HG02588 (cell line): ENCODE data around the gene MKKS.
"Not testable (repeated sequence)": the region's sequence is repeated elsewhere in the genome, so short reads cannot be mapped to it uniquely, and the experiment has no call there.

Experiments
- ATAC-seq: cut with Tn5 transposase; IDR thresholded peaks from one replicate; pipeline ENCODE4 v1.9.1; 2021; ENCODE audit warnings: mild to moderate bottlenecking, moderate library complexity; ENCODE audit not compliant: unreplicated experiment

Gene MKKS

DNA sequence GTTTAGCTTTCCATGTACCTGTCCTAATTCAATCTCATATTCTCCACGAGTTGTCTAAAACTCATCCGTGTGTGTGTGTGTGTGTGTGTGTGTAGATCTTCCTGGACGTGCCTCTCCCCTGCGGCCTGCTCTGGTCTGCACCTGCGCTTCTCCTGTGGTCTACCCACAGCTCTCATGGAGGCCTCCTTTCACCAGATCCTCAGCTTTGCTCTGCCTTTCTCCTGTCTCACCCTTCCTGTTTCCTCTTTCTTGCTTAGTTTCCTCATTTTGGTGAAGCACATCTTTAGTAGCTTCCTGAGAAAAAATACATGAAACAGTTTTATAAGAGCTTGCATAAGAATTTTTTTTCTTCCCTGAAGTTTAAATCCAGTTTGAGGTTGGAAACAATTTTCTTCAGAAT is 19.2 kb upstream of the MKKS start:
- ATAC-seq: peak; percentile 98

DNA sequence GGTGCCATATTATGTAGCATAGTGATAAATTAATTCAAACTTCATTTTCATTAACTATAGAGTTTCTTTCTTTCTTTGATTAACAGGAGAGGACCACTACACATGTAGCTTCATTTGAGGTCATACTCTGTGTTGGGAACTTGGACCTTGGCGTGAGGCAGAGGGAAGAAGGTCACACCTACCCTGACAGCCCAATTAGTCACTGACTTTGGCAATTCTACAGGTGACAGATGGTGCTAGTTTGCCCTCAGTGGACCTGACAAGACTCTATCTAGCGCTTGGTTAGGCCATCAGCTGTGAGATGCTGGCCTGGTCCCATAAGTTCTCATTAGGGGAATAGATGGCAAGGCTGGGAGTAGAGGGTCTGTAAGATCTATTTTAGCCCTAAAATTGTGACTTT is 15.2 kb upstream of the MKKS start:
- no peak for ATAC-seq

DNA sequence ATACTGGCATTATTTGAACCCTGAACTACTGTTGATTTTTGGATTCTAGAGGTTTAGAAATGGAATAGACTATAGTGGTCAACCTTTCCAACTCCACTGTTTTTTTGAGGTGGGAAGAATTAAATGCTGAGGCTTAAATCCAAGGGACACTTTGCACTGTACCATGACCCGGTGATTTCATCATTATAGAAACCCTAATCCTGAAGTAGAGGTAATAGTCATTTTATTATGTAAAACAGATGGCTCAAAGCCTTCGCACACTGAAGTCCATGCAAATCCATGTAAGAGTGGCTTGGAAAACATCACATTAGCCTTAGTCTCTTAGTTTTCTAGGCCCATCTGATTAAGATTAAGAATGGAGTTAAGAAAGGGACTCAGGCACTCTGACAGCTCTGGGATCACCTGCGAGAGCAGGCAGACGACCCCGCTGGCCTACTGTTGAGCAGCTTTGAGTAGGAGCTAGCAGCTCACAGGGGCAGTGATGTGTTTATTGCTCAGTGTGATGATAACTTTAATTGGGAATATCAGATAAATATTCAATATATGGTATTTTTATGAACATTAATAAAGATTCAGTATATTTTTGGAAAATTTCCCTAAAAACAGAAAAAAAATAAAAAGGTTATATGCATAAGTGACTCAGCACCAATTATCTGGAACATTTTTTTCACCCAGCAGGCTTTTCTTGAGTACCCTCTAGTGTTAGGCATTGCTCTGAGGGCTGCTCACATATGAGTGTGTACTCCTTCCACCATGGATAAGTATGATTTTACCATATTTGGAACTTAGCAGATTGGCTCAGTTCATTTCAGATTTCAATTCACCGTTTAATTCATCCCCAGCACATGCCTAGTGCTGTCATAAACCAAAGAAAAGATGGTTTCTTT is 14.5 kb upstream of the MKKS start:
- no peak for ATAC-seq

DNA sequence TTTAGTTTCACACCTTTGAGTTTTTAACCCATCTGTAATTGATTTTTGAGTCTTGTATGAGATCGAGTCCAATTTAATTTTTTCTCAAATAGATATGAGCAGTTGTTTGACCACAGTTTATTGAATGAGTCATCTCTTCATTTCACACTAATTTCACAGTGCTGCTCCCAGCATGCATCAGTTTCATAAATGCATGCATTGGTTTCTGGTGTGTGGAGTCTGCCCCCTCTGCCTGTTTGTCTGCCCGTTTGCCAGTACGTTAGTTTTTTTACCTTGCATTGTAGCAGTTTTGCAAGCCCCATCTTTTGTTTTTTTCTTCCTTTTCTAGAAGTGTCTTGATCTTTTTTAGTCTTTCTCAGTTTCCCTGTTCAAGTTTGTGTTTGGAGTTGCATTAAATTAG is 13.0 kb upstream of the MKKS start:
- ATAC-seq: peak; percentile 98

GRCh38 chr20:10445758-10446157 is 11.7 kb upstream of the MKKS start:
- ATAC-seq: no peak

GRCh38 chr20:10443936-10444335 is 9.9 kb upstream of the MKKS start:
- no peak for ATAC-seq

DNA sequence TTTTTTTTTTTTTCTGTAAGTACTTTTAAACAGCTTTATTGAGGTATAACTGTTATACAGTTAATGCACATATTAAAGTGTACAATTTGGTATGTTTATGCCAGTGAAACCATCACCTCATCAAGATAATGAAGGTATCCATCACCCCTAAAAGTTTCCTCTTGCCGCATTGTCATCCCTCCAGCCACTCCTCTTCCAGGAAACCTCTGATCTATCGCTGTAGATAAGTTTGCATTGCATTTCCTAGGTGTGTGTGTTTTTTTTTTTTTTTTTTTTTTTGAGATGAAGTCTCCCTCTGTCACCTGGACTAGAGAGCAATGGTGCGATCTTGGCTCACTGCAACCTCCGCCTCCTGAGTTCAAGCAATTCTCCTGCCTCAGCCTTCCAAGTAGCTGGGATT is 4.2 kb upstream of the MKKS start:
- ATAC-seq: no peak

DNA sequence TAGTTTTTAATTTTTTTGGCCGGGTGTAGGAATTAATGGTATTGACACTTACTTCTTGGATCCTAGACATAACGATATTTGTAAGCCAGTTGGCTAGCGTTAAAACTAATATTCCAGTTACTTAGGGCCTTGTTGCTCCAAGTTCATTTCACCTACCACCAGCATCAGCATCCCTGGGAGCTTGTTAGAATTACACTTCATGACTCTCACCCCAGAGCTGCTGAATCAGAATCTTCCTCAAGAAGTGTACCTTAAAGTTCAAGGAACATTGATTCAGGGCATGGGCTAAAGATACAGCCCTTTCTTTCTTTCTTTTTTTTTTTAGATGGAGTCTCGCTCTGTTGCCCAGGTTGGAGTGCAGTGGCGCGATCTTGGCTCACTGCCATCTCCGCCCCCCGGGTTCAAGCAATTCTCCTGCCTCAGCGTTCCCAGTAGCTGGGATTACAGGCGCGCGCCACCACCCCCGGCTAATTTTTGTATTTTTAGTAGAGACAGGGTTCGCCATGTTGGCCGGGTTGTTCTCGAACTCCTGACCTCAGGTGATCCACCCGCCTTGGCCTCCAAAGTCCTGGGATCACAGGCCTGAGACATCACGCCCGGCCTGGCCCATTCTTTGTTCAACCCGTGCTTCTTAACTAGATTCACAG is 2.2 kb upstream of the MKKS start:
- ATAC-seq: no peak

GRCh38 chr20:10434832-10435812 is 1.1 kb upstream of the MKKS start, which contains the start of gene SLX4IP:
Gene SLX4IP (plus strand): TSS chr20:10435305. CDS start chr20:10458205, 22,900 bp downstream.
- ATAC-seq: peak; percentile 63

DNA sequence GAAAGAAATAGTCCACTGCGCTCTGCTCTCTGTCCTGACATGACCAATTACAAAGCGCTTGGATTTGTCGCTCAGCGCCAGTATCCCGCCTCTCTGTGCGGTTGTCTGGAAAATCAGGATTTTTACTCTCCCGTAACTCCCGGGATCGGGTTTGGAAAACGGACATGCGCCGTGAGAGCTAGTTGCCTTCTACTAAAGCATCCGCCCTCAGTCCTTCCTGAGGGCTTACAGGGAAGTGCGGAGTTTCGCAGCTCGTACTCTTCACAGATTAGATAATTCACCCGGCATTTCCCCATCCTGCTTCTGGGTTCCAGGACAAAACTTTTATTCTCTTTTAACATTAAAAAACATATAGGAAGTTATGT is 427 bp upstream of the MKKS start:
- ATAC-seq: peak; percentile 41

DNA sequence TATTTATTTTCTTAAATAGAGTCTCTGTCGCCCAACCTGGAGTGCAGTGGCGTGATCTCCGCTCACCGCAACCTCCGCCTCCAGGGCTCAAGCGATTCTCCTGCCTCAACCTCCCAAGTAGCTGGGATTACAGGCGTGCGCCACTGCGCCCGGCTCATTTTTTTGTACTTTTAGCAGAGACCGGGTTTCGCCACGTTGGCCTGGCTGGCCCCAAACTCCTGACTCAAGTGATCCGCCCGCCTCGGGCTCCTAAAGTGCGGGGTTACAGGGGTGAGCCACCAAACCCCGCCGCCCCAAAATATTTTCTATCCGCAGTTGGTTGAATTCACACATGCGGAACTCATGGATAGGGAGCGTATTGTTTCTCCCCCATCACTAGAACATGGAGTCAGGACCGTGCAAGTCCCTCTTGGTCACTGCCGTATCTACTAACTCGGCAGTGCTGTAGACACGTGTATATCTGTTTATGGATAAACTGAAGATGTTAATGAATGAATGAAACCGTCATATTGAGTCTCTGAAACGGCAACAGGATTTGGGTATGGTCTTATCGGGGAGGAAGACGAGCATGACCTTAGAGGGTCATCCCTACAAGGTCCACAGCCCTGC is 904 bp downstream of the MKKS start:
- no peak for ATAC-seq

DNA sequence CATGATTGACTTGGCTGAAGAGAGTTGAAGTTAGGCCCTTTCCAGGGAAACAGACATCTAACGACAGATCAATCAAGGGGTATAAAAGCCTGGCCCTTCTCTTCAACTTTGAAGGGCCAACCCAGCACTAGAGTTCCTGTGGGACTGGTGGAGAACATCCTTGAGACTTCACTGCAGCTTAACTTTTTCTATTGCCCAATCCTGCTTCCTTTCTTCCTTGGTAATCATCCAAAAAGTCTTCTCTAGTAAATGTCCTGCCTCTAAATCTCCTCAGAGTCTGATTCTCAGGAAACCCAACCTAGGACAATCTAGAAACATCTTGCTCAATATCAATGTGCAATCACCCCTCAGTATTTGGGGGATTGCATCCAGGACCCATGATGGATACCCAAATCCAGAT is 1.9 kb downstream of the MKKS start:
- no peak for ATAC-seq

DNA sequence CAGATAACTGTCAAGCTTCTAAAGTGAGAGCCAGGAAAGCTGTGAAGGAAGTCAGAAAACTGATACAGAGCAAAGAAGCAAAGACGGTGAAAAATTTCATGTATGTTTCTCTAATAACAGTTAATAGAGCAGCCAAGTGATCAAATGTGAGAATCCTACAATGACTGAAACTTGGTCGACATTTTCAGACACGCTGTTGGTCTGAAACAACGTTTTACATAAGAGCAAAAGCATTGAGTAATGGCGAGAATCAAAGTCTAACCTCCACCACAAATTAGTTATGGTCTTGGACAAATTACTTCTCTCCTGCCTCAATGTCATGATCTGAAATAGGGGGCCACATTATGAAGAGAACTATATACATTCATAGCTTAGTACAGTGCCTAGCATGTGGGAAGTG is 3.3 kb downstream of the MKKS start:
- no peak for ATAC-seq

DNA sequence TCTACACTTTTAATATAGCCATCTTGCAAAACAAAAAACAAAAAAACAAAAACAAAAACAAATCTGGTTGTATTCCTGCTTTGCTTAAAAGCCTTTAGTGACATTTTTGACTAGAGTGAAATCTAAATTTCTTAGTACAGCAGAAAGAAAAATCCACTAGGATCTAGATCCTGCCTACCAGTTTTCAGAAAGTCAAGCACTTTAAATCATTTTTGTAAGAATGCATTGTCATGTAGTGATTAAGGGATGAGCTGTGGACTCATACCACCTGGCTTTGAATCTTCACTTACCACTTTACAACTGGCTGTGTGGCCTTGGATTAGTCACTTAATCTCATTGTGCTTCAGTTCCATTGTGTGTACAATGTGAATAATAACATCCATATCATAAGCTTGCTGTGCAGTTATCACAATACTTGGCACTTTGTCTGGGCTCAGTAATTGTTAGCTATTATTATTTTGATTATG is 4.0 kb downstream of the MKKS start:
- no peak for ATAC-seq

- no peak for ATAC-seq
Observed at GRCh38 chr20:10429443-10429981, 4.5 kb downstream of the MKKS start.

GRCh38 chr20:10428008-10428407 is 6.0 kb downstream of the MKKS start:
- no peak for ATAC-seq

DNA sequence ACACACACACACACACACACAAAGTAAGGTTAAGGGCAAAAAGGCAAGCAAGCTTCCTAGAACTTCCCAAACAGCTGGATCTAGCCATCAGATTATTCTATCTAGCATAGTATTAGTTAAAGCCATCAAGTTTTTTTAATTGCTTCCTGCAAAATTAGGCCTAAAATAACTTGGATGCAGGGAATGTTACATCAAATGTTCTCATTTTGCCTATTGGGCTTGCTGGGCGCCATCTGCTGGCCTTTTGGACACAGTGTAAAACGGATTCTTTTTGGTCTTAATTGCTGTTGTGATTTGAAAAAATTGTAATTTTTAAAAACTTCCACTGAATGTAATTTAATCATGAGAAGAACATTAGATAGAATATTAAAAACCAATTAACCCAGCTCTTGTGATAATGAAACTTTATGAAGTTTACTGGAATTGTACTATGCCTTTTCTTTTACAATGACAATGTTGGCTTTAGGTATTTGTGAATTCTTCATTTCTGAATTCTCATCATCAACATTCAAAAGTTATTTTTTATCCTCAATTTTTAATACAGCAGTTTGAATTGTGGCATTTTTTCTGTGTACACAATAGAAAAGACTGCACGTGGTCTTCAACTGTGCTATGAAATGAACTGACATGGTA is 6.8 kb downstream of the MKKS start:
- no peak for ATAC-seq

- ATAC-seq: no peak
Observed at GRCh38 chr20:10423735-10424134, 10.3 kb downstream of the MKKS start.

DNA sequence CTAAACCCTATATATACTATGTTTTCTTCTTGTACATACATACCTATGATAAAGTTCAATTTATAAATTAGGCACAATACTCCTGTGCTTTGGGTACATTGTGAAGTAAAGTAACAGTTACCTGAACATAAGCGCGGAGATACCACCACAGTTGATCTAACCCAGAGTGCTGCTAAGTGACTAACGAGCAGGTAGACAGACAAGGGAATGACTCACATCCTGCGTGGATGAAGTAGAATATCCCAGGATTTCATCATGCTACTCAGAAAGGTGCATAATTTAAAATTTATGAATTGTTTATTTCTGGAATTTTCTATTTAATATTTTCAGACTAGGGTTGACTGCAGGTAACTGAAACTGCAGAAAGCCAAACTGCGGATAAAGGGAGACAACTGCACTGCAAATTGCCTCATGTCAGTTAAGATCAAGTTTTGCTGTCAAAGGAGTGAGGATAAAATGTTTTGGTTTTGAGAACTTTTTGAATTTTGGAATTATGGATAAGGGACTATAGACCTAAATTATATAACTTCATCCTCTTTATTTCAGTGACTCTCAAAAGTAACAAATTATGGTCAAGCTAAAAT is 14.4 kb downstream of the MKKS start:
- ATAC-seq: no peak

GRCh38 chr20:10417218-10417617 is 16.8 kb downstream of the MKKS start:
- not testable (repeated sequence) for ATAC-seq
